Measurements from ENCODE around the gene RILPL2.
"Not testable (repeated sequence)": the region's sequence is repeated elsewhere in the genome, so short reads cannot be mapped to it uniquely, and the experiment has no call there.

DNA sequence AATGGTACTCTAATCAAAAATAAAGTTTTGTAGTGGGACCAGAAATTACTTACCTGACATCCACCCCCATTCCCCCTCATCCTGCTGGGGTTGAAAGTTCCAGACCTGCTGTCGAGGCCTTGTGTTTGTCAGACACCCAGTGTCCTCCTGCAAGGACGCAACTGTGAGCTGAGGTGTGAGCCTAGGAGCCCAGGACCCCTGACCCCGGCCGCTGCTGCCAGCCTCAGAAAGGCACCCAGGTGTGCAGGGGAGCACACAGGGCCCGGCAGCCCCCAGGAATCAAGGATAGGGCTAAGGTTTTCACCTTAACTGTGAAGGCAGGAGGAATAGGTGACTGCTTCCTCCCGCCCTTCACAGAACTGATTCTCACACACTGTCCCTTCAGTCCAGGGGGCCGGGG is 27.9 kb downstream of the RILPL2 start:
- not testable (repeated sequence) for TF ChIP-seq ELF4, FOXA1, SP1 (IDR thresholded peaks at IDR 0.05)
